Measurements from ENCODE around the gene KLF5. TPM values are rescaled to one million over a fixed set of nuclear protein-coding genes. Genes with fewer than 3 reads are reported as not detected.

Gene KLF5
- total and polyA plus RNA-seq, 10 of the 15 experiments (the other 5 are each of a cell fraction or from before 2014, with no cell fraction given) = 0.43 to 5.2 (median 1.0) TPM

GRCh38 chr13:73079359-73079758, 20.6 kb downstream of the KLF5 start:
- no peaks in the 10 kb centered on the region for H3K79me2 ChIP-seq (ENCODE audit: control insufficient read depth, insufficient read depth, low read length)
- no peaks in the 10 kb centered on the region for H3K27me3 ChIP-seq (replicated peaks in 1 of 2; ENCODE audit: control insufficient read depth in 2 of 2, insufficient read depth in 2 of 2, low read length in 1 of 2)
- FAIRE-seq (no peak), DNase-seq (ENCODE audit: low read depth, low spot score) (no peak), ATAC-seq (no peak)
- CTCF ChIA-PET = no interaction called here
- POLR2A ChIA-PET = no interaction called here
- SMC1A ChIA-PET (ENCODE audit: uncharacterized antibody, unreplicated experiment) = no interaction called here
- in situ Hi-C loops (cut with MboI) (no loop called here), intact Hi-C loops (cut with micrococcal nuclease; ENCODE audit: unreplicated experiment) (no loop called here)
- H4K20me1 ChIP-seq (ENCODE audit: control insufficient read depth, insufficient read depth) = no peaks in the 10 kb centered on the region
- RAD21 ChIA-PET (ENCODE audit: unreplicated experiment) = no interaction called here
- WGBS (ENCODE audit: insufficient coverage, insufficient replicate concordance, low lambda C conversion rate, missing lambda C conversion rate) = 86% methylated on average over 3 of the region's 3 CpGs
- no peak overlapping the region for H2AFZ ChIP-seq (ENCODE audit: control insufficient read depth, low read depth, low read length)
- no peaks in the 10 kb centered on the region for H3K4me1 ChIP-seq (ENCODE audit: control insufficient read depth, insufficient read depth, low read length)
- H3K27ac ChIP-seq (ENCODE audit: control insufficient read depth, insufficient read depth) = no peak overlapping the region
- H3K36me3 ChIP-seq (ENCODE audit: control insufficient read depth in 2 of 2, insufficient read depth in 2 of 2, low read length in 1 of 2) = no peaks in the 10 kb centered on the region
- H3K4me2 ChIP-seq (ENCODE audit: control insufficient read depth, insufficient read depth) = no peak overlapping the region
- no peaks in the 10 kb centered on the region for H3K9me3 ChIP-seq (replicated peaks; ENCODE audit: control insufficient read depth, insufficient read depth, low read length)
- H3K4me3 ChIP-seq = no peak overlapping the region
- BruUV-seq (replicated peaks) = no TSS peak
- TF ChIP-seq DPF2 (IDR thresholded peaks at IDR 0.05) = no peak
- no peak for TF ChIP-seq E2F4 (IDR thresholded peaks at IDR 0.05; ENCODE audit: low read depth, low read length)
- no peak for TF ChIP-seq NFYB (IDR thresholded peaks at IDR 0.05; ENCODE audit: insufficient read depth, low read depth, low read length)
- no peak for TF ChIP-seq YY1 (IDR thresholded peaks at IDR 0.05; ENCODE audit: low read depth, low read length)
- no peak for TF ChIP-seq TCF12 (IDR thresholded peaks at IDR 0.05; ENCODE audit: low read depth, low read length)
- no peak for TF ChIP-seq SMC3 (IDR thresholded peaks at IDR 0.05; ENCODE audit: borderline replicate concordance, low read length)
- TF ChIP-seq MTA3 (IDR thresholded peaks at IDR 0.05; ENCODE audit: borderline replicate concordance, low read length) = no peak
- no peak overlapping the region for H3K9ac ChIP-seq (ENCODE audit: control insufficient read depth, insufficient read depth, low read length)

Data from GM12878 (cell line).